Endodermal cell (in vitro differentiated cells): ENCODE results near the gene CENPT. TPM values are rescaled to one million over a fixed set of nuclear protein-coding genes. Genes with fewer than 3 reads are reported as not detected.
A peak's percentile ranks its signal among the peaks of the same experiment; 100 is the strongest.

Experiments
- DNase-seq: peaks from one replicate; pipeline ENCODE4 v3.0.0-alpha.2; 2017
- H3K27ac ChIP-seq: 2 replicates; pipeline ENCODE4 v1.5.1; 2013; ENCODE audit warnings: mild to moderate bottlenecking, low read depth, low read length, moderate library complexity
- H3K27me3 ChIP-seq: 2 replicates; pipeline ENCODE4 v1.6.1; 2013; ENCODE audit warnings: mild to moderate bottlenecking, low read length, moderate library complexity; ENCODE audit not compliant: insufficient read depth, control insufficient read depth, poor library complexity, severe bottlenecking
- H3K36me3 ChIP-seq: 2 replicates; pipeline ENCODE4 v1.7.0; 2013; ENCODE audit warnings: mild to moderate bottlenecking, low read length, moderate library complexity; ENCODE audit not compliant: control insufficient read depth, insufficient read depth
- H3K4me1 ChIP-seq: one replicate; pipeline ENCODE4 v1.7.0; 2013; ENCODE audit warnings: low read length; ENCODE audit not compliant: control insufficient read depth, insufficient read depth
- H3K4me3 ChIP-seq: 2 replicates; pipeline ENCODE4 v1.5.1; 2013; ENCODE audit warnings: mild to moderate bottlenecking, low read length, moderate library complexity
- H3K9ac ChIP-seq: 2 replicates; pipeline ENCODE4 v1.6.1; 2013; ENCODE audit warnings: mild to moderate bottlenecking, low read length, moderate library complexity; ENCODE audit not compliant: poor library complexity, severe bottlenecking; ENCODE audit errors: extremely low read depth
- H3K9me3 ChIP-seq: 2 replicates; pipeline ENCODE4 v1.6.1; 2013; ENCODE audit warnings: mild to moderate bottlenecking, low read length, moderate library complexity; ENCODE audit not compliant: control insufficient read depth
- H3K27ac Mint-ChIP-seq: 2 replicates; pipeline ENCODE4 v1.8.0; 2020; ENCODE audit warnings: mixed read lengths
- H3K27me3 Mint-ChIP-seq: 2 replicates; pipeline ENCODE4 v1.8.0; 2021; ENCODE audit warnings: mild to moderate bottlenecking, mixed read lengths; ENCODE audit not compliant: insufficient read depth
- H3K36me3 Mint-ChIP-seq: 2 replicates; pipeline ENCODE4 v1.8.0; 2020; ENCODE audit warnings: low read depth, mixed read lengths
- H3K4me1 Mint-ChIP-seq: 2 replicates; pipeline ENCODE4 v1.8.0; 2020; ENCODE audit warnings: mixed read lengths
- H3K4me3 Mint-ChIP-seq: 2 replicates; pipeline ENCODE4 v1.8.0; 2020; ENCODE audit warnings: mild to moderate bottlenecking, moderate library complexity, mixed read lengths
- H3K9me3 Mint-ChIP-seq: 2 replicates; pipeline ENCODE4 v1.8.0; 2020; ENCODE audit warnings: mild to moderate bottlenecking, mixed read lengths
- CTCF ChIP-seq: fragments of 200-600 bp; sonication (generic); conservative IDR thresholded peaks from 2 replicates; pipeline ENCODE4 v1.5.0; 2021; ENCODE audit warnings: antibody characterized with exemption, mild to moderate bottlenecking
- WGBS, 2 experiments: methylation state at CpG; one replicate each; pipeline versions ENCODE4 v1.1.5 to v1.1.7; 2013; ENCODE audit warnings: missing lambda C conversion rate in 2 of 2, mixed read lengths in 1 of 2; ENCODE audit not compliant: insufficient coverage in 1 of 2, insufficient read length in 1 of 2; 5-methylcytosine and 5-hydroxymethylcytosine counted together
- total RNA-seq, 2 donors: library from RNA; stranded (reverse); fragmentation: NEBNext Ultra II Directional in 1 of 2; extraction: Animal tissue kit (Norgen Biotek cat#: 25700) in 1 of 2; gene quantifications; 2 replicates in 1 of 2; 3 replicates in 1 of 2; pipeline ENCODE4 v1.2.1, GENCODE V29; 2021

The CENPT gene
- total RNA-seq, 2 donors from 2014 or later: 43.7 to 57.2 TPM

GRCh38 chr16:67878232-67878631 lies 30.7 kb upstream of the CENPT start:
- no peaks in the 10 kb centered on the region for H3K9me3 Mint-ChIP-seq
- H3K27ac ChIP-seq: no peak overlapping the region
- peaks cover 66% of the 10 kb centered on the region for H3K36me3 ChIP-seq
- H3K9me3 ChIP-seq: no peaks in the 10 kb centered on the region
- H3K27me3 ChIP-seq: no peaks in the 10 kb centered on the region
- H3K4me3 Mint-ChIP-seq: no peak overlapping the region
- no peak overlapping the region for H3K4me3 ChIP-seq
- no peak for TF ChIP-seq CTCF
- 92 to 97% methylated on average over 6 of the region's 6 CpGs for WGBS, 2 experiments
- H3K4me1 ChIP-seq: no peaks in the 10 kb centered on the region
- peaks cover 8% of the 10 kb centered on the region for H3K4me1 Mint-ChIP-seq
- H3K27me3 Mint-ChIP-seq: no peaks in the 10 kb centered on the region
- no peak overlapping the region for H3K27ac Mint-ChIP-seq
- H3K9ac ChIP-seq: no peak overlapping the region
- no peak for DNase-seq
- peaks cover 56% of the 10 kb centered on the region for H3K36me3 Mint-ChIP-seq

- peaks cover 50% of the 10 kb centered on the region for H3K36me3 Mint-ChIP-seq
- H3K4me1 ChIP-seq: no peaks in the 10 kb centered on the region
- peaks cover 13% of the 10 kb centered on the region for H3K4me1 Mint-ChIP-seq
- H3K9ac ChIP-seq: no peak overlapping the region
- H3K9me3 ChIP-seq: no peaks in the 10 kb centered on the region
- no peak for TF ChIP-seq CTCF
- H3K4me3 Mint-ChIP-seq: no peak overlapping the region
- no peak for DNase-seq
- no peaks in the 10 kb centered on the region for H3K9me3 Mint-ChIP-seq
- no peaks in the 10 kb centered on the region for H3K27me3 Mint-ChIP-seq
- H3K27ac ChIP-seq: no peak overlapping the region
- no peak overlapping the region for H3K4me3 ChIP-seq
- peaks cover 59% of the 10 kb centered on the region for H3K36me3 ChIP-seq
- no peak overlapping the region for H3K27ac Mint-ChIP-seq
- WGBS, 2 experiments: 94 to 96% methylated on average over 8 to 11 of the region's 11 CpGs
- no peaks in the 10 kb centered on the region for H3K27me3 ChIP-seq
Measured at GRCh38 chr16:67877064-67877463, 29.6 kb upstream of the CENPT start.

- Histone ChIP-seq H3K27me3 (no peaks in the 10 kb centered on the region), H3K4me3 (peak overlapping the region; percentile 88), H3K9me3 (no peaks in the 10 kb centered on the region), H3K36me3 (peaks cover 55% of the 10 kb centered on the region), H3K27ac (no peak overlapping the region), H3K9ac (no peak overlapping the region), H3K4me1 (no peaks in the 10 kb centered on the region)
- no peaks in the 10 kb centered on the region for H3K9me3 Mint-ChIP-seq
- peak overlapping the region; percentile 84 for H3K4me3 Mint-ChIP-seq
- no peak overlapping the region for H3K27ac Mint-ChIP-seq
- WGBS, 2 experiments: 90 to 100% methylated on average over 3 of the region's 3 CpGs
- no peak for DNase-seq
- peaks cover 13% of the 10 kb centered on the region for H3K4me1 Mint-ChIP-seq
- H3K27me3 Mint-ChIP-seq: no peaks in the 10 kb centered on the region
- peaks cover 45% of the 10 kb centered on the region for H3K36me3 Mint-ChIP-seq
- no peak for TF ChIP-seq CTCF
Measured at GRCh38 chr16:67874372-67874771, 26.9 kb upstream of the CENPT start.
